Activated naive CD4-positive, alpha-beta T cell treated with anti-CD3 and anti-CD28 coated beads, Interleukin-2, amount 50 U/mL, for 16 hours (primary cell): ENCODE data around the gene C1R.

Source experiments
- DNase-seq: peaks from one replicate; pipeline ENCODE4 v3.0.0-alpha.2; 2020

The C1R gene

DNA sequence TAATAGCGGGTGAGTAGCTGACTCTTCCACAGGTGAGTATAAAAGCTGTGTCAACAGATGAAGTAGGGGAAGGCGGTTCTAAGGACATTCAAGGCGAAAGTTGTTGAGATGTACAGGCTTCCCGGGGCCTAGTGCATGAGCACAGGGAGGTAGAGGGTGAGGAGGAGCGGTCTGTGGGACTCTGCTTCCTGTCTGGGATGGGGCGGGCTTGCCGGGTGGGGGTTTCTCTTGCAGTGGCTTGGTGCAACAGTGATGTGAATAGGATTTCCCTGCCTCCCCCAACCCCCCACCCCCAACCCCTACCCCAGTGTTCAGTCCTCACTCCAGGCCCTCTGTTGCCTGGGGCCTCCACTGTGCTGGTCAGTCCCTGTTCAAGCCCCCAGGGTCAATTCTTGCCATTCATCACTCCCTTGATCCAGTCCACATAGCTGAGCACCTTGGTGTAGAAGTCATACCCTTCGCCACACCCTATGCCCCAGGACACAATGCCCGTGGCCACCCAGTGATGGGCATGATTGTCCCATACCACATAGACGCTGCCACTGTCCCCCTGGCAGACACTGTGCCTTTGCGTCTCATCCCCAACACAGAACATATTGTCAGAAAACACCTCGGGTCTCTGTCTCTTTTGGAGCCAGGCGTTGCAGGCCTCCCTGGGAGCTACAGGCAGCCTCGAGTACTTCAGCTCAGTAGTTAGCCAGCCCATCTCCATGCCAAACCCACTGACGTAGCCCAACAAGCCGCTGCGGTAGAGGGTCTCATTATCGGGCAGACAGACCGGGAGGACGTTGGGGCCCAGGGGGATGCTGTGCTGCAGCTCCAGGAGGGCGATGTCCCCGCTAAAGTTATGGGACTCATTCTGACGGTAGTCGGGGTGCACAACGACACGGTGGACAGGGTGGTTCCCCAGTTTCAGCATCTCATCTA is 4.0 kb upstream of the C1R start:
- no peak for DNase-seq

DNA sequence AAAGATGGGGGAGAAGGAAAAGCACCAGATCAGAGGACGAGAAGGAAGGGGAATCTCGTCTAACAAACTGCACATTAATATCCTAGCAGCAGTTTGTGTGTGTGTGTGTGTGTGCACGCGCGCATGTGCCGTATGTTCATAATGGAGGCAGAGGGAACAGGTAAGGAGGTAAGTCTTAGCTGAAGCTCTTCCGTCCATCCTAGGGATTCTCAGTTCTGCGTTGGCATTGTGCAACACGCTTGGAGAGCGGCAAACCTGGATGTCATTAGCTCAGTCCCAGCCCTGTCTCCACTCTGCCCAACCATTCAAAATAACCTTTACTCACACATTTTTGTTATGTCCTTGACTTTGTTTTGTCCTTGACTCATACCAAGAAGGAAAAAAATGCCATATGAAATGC is 1.6 kb upstream of the C1R start:
- no peak for DNase-seq

DNA sequence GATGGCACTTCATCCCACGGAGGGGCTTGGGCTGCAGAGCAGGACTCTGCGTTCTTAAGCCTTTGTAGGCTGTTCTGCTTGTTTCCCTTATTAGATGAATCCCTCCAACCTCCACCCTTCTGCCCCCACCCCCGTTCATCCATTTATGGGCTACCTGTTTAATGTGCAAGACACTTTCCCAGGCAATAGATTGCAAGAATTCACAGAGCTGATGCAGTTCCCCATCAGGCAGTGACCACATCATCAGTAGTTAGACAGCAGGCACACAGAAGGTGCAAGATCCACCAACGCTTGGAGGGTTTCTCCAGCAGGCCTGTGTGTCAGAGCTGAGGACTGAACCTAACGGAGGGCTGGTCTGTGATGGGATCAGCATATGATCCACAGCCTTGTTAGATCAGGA is 1.2 kb upstream of the C1R start:
- no peak for DNase-seq

DNA sequence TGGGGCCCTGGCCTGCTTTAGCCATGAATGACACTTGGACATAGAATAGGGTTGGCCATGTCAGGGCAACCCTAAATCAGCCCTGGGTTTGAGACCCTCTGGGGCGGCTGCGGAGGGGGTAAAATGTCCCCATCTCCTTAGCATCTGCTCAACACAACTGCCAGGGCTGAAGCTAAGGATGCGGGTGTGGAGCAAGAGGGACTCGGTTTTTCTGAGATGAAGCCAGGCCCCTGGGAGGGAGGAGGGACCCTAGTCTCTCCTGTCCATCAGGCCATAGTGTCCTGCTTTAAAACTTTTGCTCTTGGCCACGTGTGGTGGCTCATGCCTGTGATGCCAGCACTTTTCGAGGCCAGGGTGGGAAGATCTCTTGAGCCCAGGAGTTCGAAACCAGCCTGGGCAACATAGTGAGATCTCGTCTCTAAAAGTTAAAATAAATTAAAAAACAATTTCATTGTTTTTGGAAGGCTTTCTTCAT is 778 bp upstream of the C1R start:
- no peak for DNase-seq

DNA sequence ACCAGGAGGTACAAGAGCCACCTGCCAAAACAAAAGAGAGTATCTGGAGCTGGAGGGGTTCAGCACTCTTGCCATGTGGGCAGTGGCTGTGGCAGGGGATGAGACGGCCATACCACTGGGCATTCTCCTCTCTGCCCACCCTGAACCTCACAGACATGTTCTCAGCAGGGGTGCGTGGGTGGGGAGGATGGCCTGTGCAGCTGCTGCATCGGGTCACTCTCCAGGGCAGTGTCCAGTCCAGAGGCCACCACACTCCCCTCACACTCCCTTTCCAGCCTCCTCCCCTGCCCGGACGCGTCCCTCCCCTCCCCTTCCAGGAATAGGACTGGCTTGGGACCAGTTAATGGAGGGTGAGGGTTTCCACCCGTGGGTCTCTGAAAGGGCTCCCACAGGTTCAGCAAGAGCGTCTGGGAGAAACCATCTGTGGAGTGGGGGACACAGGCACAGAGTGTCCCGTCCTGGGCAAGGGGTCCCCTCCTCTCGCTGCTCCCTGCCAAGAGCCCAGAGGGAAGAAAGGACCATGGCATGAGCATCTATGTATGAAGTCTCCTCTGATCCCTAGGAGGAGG is 501 bp downstream of the C1R start:
- DNase-seq = no peak

DNA sequence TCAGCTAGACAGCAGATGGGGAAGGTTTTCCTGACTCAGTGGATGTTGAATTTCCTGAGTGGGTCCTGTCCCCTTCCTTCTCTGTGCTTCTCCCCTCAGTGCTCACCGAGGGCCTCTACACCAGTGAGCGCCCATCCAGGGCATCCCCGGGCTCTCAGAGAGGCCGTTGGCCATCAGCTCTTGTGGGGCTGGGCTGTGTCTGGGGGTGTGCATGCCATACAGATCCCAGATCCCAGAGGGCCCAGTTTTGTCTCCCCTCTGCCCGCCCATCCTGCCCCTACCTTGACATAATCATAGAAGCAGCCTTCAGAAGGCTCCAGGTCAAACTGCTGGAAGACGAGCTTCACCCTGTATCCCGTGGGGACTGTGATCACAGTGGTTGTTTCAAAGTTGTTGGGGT is 1.1 kb downstream of the C1R start:
- no peak for DNase-seq

DNA sequence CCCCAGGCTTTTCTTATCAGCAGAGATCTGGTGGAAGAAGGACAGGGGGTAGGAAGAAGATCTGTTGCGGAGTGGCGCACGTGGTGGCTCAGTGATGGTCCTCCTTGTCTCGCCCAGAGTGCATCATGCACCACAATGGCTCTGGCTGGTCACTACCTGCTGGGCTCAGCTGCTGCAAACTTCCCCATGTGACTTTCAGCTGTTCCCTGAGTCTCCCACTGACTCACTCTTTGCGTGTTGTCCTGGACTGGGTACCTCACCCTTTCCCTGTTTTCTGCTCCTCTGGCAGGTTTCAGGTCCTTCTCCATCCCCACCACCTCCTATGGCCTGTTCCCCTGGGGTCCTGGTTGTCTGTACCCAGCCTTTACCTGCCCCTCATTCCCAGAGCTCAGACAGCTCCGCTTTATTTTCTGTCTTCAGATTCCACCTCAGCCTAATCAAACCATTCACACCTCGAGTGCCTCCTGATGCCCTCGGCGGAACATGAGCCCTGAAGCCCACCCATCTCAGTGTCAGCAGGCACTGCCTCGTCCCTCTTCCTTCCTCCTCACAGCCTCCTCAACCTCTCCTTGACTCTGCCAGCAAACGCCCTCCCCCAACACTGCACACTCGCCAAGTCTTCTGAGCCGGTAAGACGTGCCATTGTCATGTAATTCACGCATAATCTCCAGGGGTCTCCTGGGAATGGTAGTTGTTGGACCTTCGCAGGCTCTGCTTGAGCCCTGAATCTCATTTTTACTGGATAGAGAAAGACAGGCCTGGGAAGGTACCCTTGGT is 1.8 kb downstream of the C1R start:
- DNase-seq = no peak

DNA sequence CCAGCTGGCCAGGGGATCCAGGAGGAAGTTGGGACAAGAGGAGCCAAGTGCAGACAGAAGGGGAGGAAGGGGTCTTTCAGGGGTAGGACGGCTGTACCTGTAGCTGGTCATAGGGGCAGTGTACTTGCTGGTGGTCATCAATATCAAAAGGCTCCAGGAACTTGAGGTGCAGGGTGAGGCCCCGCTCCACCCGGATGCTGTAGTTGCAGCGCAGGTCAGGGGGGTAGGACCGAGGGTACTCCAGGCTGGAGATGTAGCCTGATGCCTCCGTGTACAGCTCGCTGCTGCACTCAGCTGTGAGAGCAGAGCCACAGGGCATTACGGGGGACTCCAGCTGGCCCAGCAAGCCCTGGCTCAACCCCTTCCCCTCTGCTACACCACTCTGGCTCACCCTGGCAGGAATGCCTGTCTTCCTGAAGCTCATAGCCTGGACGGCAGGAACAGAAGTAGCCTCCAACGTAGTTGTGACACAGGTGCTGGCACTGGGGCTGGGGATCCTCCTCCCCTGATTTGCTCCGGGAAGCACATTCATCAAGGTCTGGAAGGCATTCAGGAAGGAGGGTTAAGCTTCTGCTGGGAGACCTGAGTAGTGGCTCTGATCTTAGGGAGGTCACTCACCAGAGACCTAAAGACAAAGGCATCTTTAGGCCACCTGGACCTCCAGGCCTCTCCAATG is 2.9 kb downstream of the C1R start:
- DNase-seq = no peak

DNA sequence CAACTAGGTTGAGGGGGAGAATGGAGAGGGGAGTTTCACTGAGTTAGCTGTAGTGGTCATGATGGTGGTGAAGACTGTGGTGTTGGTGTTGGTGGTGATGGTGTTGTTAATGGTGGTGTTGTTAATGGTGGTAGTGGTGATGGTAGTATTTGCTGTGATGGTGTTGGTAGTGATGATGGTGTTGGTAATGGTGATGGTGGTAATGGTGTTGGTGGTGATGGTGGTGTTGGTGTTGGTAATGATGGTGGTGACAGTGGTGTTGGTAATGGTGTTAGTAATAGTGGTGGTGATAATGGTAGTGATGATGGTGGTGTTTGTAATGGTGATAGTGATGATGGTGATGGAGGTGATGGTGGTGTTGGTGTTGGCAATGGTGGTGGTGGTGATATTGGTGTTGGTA is 9.1 kb downstream of the C1R start:
- no peak for DNase-seq

DNA sequence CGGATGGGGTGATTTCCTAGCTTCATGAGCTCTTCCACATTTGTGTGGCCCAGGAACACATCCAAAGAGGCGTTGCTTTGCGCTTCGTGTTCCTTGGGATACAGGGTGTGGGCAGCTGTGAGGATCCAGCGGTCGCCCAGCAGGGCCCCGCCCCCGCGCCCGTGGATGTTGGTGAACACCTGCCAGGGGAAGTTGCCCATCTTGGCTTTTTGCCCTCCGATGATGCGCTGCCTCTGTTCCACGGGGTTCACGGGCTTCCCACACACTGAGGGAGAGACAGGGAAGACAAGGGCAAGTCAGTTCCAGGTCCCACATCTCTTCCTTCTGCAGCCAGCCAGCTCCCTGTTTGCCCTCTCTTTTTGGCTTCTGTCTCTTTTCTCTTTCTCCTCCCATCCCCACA is 11.2 kb downstream of the C1R start:
- no peak for DNase-seq

DNA sequence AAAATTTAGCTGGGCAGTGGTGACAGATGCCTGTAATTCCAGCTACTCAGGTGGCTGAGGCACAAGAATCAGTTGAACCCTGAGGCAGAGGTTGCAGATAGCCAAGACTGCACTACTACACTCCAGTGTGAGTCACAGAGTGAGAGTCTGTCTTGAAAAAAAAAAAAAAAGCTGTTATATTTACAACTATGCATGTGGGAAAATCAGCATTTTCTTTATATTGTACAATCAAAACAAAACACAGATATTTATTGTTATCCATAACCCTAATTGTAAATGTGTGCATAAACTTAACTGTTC is 12.5 kb downstream of the C1R start:
- no peak for DNase-seq

DNA sequence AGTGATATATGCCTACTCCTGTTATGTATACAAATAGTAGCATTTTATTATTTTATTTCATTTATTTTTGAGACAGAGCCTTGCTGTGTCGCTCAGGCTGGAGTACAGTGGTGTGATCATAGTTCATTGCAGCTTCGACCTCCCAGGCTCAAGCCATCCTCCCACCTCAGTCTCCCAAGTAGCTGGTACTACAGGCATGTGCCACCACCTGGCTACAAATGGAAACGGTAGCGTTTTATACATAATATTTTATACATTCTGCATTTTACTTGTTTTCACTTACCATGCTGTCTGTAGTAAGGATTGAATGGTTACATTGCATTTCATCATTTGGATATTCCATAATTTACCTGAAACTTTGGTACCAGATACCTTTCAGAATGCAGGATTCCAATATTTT is 14.1 kb downstream of the C1R start:
- DNase-seq = no peak

DNA sequence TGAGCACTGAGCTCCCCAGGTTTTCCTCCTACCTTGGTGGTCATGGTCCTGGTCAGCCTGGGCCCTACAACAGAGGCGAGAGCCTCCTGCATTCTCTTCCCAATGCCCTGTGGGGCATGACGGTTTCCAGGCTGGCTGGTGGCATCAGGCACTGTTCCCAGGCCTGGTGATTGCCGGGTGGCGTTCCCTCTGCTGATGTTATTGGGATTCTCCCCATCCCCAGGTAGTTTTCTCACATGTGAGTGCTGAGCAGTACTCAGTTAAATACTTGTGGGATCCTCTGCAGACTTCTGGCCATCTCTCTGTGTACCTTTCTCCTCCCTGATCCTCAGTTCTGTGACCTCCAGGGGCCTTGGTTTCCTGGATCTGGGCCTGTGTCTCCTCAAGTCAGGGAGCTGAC is 15.8 kb downstream of the C1R start:
- DNase-seq = no peak

DNA sequence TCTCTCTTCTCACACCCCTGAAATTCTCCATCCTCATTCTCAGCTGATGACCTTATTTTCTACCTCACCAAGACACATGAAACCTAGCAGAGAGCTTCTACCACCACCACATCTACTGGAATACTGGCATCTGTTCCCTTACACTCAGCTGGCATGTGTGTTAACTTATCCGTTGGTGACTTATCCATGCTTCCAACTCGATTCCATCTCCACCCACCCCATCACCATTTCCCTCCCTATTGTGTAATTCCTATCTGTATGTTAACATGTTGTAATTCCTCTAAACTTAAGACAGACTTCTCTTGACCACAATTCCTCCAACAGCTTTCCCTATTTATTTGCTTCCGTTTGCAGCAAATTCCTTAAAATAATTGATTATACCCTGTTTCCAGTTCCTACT is 16.3 kb downstream of the C1R start:
- DNase-seq = no peak

DNA sequence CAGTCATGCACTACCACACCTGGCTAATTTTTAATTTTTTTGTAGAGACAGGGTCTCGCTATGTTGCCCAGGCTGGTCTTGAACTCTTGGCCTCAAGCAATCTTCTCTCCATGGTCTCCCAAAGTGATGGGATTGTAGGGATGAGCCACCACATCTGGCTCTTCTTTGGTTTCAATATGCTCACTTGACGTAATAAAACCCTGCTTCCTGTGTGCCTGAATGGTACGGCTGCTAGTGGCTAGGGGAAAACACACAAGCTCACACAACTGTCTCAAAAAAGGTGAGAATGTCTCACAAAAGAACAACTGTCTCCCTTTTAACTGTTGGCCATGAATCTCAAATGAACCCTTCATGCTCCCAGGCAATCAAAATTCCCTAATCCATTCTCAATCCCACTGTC is 16.7 kb downstream of the C1R start:
- DNase-seq = no peak

DNA sequence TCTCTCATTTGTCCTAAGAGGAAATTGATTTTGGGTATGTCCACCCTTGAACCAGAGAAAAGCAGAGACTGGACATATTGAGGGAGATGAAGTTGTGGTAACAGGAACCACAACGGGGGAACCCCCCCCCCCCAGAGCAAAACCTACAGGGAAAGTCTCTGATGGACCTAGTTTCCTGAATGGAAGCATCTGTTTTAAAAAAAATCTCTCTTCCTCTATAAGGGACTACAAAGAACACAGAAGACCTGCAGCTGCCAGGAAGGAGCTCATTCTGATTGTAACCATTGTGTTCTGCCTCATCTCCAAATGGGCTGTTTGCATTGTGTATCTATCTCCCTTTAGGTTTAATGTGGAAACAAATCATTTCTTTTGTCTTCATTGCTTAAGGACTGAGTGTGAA is 18.3 kb downstream of the C1R start:
- DNase-seq = no peak

DNA sequence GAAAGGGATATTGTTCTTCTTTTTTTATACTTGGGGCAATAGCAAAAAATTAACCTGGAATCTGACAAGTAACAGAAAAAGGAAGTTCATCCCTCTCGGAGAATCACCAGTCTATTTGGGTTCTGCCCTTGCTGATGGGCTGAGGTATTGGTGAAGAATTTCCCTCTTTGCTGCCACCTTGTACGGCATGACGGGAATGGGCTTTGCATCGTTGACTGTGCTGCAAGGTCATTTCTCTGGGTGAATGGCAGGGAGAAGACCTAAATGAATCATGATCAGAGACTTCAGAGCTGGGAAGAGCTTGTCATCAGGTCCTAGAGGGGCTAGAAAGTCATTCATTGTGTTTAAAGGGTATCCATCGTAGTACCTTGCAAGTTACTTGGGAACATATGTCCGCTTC is 19.7 kb downstream of the C1R start:
- DNase-seq = no peak

DNA sequence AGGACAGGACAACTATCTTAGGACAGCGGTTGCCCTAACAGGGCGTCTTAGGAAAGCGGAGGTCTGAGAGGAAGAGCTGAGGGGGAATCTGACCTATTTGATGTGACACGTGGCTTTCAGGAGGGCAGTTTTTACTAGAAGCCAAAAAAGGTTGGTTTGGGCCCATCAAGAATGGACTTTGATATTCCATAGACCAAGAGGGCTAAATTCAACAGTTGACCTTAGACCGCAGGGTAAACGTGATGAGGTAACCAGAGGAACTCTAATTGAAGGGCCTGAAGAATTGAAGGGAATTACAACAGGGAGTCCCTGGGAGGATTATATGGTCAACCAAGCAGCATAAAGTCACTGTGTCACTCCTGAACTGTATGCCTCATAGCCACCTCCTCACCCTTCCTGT is 20.2 kb downstream of the C1R start:
- DNase-seq = no peak

DNA sequence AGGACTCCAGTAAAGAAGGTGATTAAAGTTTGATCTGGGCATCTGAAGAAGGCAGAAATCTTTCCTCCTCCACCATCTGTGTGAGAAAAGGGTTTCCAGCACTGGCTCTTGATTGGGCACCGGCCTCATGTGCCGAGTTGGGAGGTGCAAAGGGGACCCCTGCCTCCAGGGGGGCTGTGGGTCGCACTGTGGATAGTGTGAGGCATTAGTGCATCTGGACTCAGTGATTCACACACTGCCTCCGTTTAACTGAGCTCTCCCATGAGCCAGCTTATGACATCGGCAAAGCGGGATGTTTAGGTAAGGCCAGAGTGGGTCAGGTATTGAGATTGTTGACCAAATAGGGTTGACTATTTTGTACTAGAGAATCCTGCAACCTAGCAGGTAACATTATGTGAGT is 22.9 kb downstream of the C1R start:
- no peak for DNase-seq

DNA sequence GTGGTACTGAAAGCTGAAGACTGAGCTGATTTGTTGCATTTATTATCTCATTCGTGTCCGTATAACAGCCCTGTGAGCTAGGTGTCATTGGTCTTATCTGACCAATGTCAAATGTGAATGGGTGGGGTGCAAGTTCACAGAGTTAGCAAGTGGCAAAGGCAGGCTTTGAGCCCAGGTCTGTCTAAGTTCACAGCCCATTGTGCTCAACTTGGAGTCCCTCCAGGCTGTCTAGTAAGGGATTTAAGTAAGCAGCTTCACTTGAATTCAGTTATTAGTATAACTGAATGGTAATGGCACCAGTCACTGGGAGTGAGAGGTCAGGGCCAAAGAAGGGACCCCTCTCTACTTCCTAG is 23.3 kb downstream of the C1R start:
- DNase-seq = no peak

DNA sequence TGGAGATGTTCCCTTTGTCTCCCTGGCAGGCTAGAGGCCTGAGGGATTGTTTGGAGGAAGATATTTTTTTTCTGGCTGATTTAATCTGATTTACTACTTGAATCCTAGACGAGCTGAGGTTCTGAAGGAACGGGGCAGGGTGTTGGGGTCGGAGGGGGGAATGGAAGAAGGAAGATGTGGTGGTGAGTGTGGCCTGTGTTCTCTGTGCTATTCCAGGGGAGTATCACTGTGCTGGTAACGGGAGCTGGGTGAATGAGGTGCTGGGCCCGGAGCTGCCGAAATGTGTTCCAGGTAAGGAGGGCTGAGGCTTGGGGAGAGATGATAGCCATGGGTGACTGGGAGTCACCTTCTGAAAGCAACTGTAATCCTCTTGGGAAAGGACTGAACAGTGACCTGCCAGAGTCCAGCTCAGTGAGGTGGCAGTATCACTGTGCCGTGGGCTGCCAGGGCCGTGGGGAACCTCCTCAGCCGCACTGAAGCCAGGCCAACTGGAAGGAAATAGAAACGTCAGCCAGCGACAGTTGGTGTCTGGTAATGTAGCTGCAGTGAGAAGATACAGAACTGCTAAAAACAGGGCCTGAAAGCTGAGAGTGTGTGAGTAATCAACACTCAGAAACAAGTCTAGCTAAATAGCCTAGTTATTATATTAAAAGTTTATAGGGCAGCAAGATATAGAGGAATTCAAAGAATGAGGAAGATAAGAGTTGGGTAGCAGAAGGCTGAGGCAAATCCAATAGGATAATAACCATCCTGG is 23.8 kb downstream of the C1R start:
- DNase-seq = no peak

DNA sequence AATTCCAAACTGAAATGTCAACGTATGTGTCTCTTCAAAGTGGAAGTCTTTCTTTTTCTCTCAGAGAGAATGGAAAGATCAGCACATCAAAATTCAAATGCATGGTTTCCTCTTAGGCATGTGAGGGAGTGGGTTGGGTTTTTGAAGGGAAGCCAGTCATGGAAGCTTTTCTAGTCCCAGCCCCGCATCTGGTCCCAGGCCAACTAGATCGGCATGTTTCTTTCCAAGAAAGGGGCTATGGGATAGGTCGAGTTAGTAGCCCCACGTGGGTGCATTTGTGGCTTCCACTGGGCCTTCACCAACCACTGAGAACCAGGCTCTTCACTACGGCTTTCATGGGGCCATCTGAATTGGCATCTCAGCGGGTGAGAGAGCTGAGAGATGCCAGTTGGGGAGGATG is 25.1 kb downstream of the C1R start:
- DNase-seq = no peak

DNA sequence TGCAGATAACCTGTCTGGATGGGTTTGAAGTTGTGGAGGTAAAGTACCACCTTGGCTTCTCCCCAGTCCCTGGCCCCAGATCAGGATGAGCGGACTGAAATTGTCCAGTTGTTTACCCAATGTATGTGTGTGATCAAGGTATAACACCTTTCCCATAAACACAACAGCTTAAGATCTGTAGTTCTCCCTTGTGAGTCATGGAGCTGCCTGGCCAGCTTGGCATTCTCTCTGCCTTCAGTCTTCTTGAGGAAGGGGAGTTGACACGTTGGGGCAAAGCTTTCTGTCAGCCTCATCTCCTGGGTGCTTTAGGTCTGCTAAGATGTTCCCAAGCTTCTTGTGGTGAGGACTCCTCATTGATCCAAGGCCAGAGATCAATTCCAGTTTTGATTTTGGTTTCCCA is 25.6 kb downstream of the C1R start:
- DNase-seq = no peak
